SU-DHL-6 (cell line): ENCODE measurements around the gene PDGFRA.

Experiments
- H2AFZ ChIP-seq: fragments of 200-600 bp; sonication (generic); 2 replicates; pipeline ENCODE4 v1.6.1; 2014; ENCODE audit warnings: low read depth, mild to moderate bottlenecking, moderate library complexity, mixed read lengths, antibody characterized with exemption, low read length; ENCODE audit not compliant: severe bottlenecking
- H3F3A ChIP-seq: fragments of 200-600 bp; shearing (Covaris generic); 2 replicates; pipeline ENCODE4 v1.6.0; 2016; ENCODE audit warnings: antibody characterized with exemption, mild to moderate bottlenecking; ENCODE audit not compliant: insufficient read depth
- H3K27ac ChIP-seq: fragments of 200-600 bp; sonication (generic); 2 replicates; pipeline ENCODE4 v1.5.1; 2016; ENCODE audit warnings: low read depth, mild to moderate bottlenecking, low read length, moderate library complexity, mixed read lengths
- H3K27me3 ChIP-seq: fragments of 200-600 bp; sonication (generic), shearing (Covaris generic); 2 replicates; pipeline ENCODE4 v1.6.0; 2014; ENCODE audit warnings: mild to moderate bottlenecking, low read length
- H3K36me3 ChIP-seq: fragments of 200-600 bp; sonication (generic); 2 replicates; pipeline ENCODE4 v1.6.1; 2014; ENCODE audit warnings: mild to moderate bottlenecking, low read length, mixed read lengths
- H3K4me2 ChIP-seq: fragments of 300-600, 200-600 bp; shearing (Covaris generic), sonication (generic); 2 replicates; pipeline ENCODE4 v1.6.0; 2014; ENCODE audit warnings: low read length, low read depth, mild to moderate bottlenecking; ENCODE audit not compliant: poor library complexity, severe bottlenecking
- H3K4me3 ChIP-seq: fragments of 200-600 bp; sonication (generic); 2 replicates; pipeline ENCODE4 v1.5.1; 2014; ENCODE audit warnings: antibody characterized with exemption, low read length, mild to moderate bottlenecking, mixed read lengths; ENCODE audit not compliant: insufficient read depth, poor library complexity, severe bottlenecking
- H3K79me2 ChIP-seq: fragments of 200-600 bp; sonication (generic); 2 replicates; pipeline ENCODE4 v1.6.1; 2014; ENCODE audit warnings: mild to moderate bottlenecking, low read length, moderate library complexity; ENCODE audit not compliant: insufficient read depth
- H3K9ac ChIP-seq: fragments of 200-600 bp; sonication (generic); 2 replicates; pipeline ENCODE4 v1.7.0; 2014; ENCODE audit warnings: mild to moderate bottlenecking, low read length
- H3K9me2 ChIP-seq: fragments of 200-600 bp; sonication (generic); replicated peaks from 2 replicates; pipeline ENCODE4 v1.6.1; 2014; ENCODE audit warnings: low read length; ENCODE audit not compliant: insufficient read depth
- H3K9me3 ChIP-seq: fragments of 200-600 bp; sonication (generic); 2 replicates; pipeline ENCODE4 v1.6.1; 2014; ENCODE audit warnings: low read length, mixed read lengths; ENCODE audit not compliant: insufficient read depth
- H4K20me1 ChIP-seq: fragments of 200-600 bp; sonication (generic); 2 replicates; pipeline ENCODE4 v1.6.1; 2014; ENCODE audit warnings: low read depth, mild to moderate bottlenecking, antibody characterized with exemption, low read length, moderate library complexity, mixed read lengths
- CTCF ChIP-seq: fragments of 200-600 bp; sonication (generic); IDR thresholded peaks from one replicate; pipeline ENCODE4 v1.5.1; 2017; ENCODE audit warnings: antibody characterized with exemption, mild to moderate bottlenecking, low read length, moderate library complexity; ENCODE audit not compliant: insufficient read depth, poor library complexity, severe bottlenecking
- EZH2phosphoT487 ChIP-seq: fragments of 200-600 bp; sonication (generic), shearing (Covaris generic); conservative IDR thresholded peaks from 2 replicates; pipeline ENCODE4 v1.6.1; 2018; ENCODE audit warnings: mild to moderate bottlenecking, antibody characterized with exemption, low read length, moderate library complexity, mixed read lengths

Gene PDGFRA

DNA sequence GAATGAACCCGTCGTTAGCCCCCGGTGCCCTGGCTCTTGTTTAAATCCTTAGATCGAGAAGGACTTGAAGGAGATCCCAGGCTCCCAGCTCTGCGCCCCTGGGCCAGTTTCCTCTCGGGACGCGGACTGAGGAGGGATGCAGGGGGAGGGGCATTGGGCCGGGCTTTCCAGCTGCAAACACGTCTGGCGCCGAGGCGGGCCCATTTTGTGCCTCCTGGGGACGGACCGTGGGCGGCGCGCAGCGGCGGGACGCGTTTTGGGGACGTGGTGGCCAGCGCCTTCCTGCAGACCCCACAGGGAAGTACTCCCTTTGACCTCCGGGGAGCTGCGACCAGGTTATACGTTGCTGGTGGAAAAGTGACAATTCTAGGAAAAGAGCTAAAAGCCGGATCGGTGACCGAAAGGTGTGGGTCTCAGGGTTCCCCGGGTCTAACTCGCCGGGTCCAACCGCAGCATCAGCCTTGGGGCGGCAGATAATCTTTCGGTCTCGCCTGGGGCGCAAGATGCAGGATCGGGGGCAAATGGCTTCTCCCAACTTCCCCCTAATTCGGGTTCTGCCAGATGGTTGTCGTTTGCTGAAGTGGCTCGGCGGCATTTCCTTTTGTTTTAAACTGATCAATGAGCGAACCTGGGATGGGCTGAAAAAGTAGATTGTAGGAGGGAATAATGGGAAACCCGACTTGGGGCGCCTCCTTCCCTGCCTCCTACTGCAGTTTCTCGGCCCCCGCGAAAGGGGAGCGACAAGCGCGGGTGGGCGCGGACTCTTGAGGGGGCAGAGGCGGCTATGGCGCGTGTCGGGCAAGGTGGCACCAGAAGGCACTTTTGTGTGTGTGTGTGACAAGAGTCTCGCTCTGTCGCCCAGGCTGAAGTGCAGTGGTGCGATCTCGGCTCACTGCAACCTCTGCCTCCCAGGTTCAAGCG is 2.9 kb downstream of the PDGFRA start:
- TF ChIP-seq CTCF (no peak), EZH2phosphoT487 (no peak)
- Histone ChIP-seq H3K9me3 (no peaks in the 10 kb centered on the region), H2AFZ (no peak overlapping the region), H3K79me2 (no peaks in the 10 kb centered on the region), H3K9me2 (no peaks in the 10 kb centered on the region), H3K4me2 (no peak overlapping the region), H3K36me3 (no peaks in the 10 kb centered on the region), H3F3A (no peaks in the 10 kb centered on the region), H3K27ac (no peak overlapping the region), H4K20me1 (no peaks in the 10 kb centered on the region), H3K9ac (no peak overlapping the region), H3K4me3 (no peak overlapping the region), H3K27me3 (no peaks in the 10 kb centered on the region)

GRCh38 chr4:54233277-54233696 is 4.2 kb downstream of the PDGFRA start:
- no peak overlapping the region for H3K9ac ChIP-seq
- H3K9me2 ChIP-seq = no peaks in the 10 kb centered on the region
- H3K9me3 ChIP-seq = no peaks in the 10 kb centered on the region
- H3K36me3 ChIP-seq = no peaks in the 10 kb centered on the region
- H2AFZ ChIP-seq = no peak overlapping the region
- no peaks in the 10 kb centered on the region for H3F3A ChIP-seq
- no peaks in the 10 kb centered on the region for H3K27me3 ChIP-seq
- H3K4me3 ChIP-seq = no peak overlapping the region
- TF ChIP-seq EZH2phosphoT487 = no peak
- TF ChIP-seq CTCF = peak; percentile 36
- peak overlapping the region; percentile 64 for H3K4me2 ChIP-seq
- no peaks in the 10 kb centered on the region for H3K79me2 ChIP-seq
- H3K27ac ChIP-seq = no peak overlapping the region
- no peaks in the 10 kb centered on the region for H4K20me1 ChIP-seq

DNA sequence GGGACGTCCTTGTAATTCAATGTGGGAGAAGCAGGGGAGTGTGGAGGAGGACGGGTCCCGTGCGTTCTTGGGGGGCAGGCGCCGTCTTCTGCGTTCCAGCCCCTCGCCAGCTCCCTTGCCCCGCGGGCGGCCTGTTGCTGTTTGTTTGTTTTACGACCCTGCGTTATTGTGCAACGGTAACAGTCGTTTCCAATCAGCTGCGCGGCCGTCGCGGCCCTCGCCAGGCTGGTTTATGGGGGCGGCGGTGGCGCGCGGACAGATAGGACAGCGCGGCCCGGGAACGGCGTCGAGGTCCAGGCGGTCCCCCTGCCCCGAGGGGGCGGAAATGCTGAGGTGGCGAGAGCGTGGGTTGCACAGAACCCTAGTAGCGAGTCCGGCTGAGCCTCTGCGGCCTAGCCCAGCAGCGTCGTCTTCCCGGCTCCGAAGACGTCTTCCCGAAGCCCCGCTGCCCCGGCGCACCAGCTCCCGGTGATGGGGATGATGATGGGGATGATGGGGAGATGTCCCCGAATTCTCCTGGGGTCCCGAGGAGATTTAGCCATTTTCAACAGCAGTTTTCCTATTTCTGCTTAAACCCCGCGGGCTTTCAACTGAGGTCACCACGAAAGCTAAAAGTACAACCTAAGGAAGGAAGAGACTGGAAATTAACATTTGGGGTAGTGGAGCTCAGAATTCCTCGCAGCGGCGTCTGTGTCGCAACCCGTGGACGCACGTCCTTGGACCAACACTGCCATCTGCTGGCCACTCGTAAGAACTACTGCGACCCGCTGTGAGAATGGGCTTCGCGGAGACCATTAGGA is 4.8 kb downstream of the PDGFRA start:
- Histone ChIP-seq H3K27me3 (no peaks in the 10 kb centered on the region), H3K4me2 (peak overlapping the region; percentile 64), H3K36me3 (no peaks in the 10 kb centered on the region), H3K9me2 (no peaks in the 10 kb centered on the region), H3K79me2 (no peaks in the 10 kb centered on the region), H3K4me3 (no peak overlapping the region), H2AFZ (no peak overlapping the region), H3F3A (no peaks in the 10 kb centered on the region), H3K9ac (no peak overlapping the region), H4K20me1 (no peaks in the 10 kb centered on the region), H3K9me3 (no peaks in the 10 kb centered on the region), H3K27ac (no peak overlapping the region)
- no peak for TF ChIP-seq EZH2phosphoT487
- TF ChIP-seq CTCF = no peak
